ENCODE results near the gene RTL9.
A peak's percentile ranks its signal among the peaks of the same experiment; 100 is the strongest.
"Not testable (repeated sequence)": the region's sequence is repeated elsewhere in the genome, so short reads cannot be mapped to it uniquely, and the experiment has no call there.

RTL9 gene

DNA sequence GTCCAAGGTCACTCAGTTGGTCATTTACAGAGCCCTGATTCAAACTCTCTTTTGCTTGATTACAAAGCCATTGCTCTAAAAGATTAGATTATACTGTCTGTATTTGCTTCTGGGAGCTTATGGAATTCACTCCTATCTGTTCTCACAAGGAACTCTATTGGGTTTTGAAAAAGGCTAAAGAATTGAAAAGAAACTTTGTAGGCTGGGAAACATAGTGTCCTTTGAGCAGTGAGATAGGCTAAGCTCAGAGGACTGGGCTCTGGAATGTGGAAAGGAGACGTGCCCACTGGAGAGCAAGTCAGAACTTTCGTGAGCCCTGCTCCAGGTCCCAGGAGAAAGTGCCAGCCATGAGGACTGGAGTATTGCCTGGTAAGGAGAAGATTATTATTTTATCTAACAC lies at the start of gene RTL9:
Gene RTL9 (plus strand): TSS at position 301 of the 400 bp plus-strand sequence. CDS start 91,770 bp downstream, outside the sequence.
- no peak for DNase-seq (ENCODE audit: low spot score)
- FAIRE-seq: no peak

DNA sequence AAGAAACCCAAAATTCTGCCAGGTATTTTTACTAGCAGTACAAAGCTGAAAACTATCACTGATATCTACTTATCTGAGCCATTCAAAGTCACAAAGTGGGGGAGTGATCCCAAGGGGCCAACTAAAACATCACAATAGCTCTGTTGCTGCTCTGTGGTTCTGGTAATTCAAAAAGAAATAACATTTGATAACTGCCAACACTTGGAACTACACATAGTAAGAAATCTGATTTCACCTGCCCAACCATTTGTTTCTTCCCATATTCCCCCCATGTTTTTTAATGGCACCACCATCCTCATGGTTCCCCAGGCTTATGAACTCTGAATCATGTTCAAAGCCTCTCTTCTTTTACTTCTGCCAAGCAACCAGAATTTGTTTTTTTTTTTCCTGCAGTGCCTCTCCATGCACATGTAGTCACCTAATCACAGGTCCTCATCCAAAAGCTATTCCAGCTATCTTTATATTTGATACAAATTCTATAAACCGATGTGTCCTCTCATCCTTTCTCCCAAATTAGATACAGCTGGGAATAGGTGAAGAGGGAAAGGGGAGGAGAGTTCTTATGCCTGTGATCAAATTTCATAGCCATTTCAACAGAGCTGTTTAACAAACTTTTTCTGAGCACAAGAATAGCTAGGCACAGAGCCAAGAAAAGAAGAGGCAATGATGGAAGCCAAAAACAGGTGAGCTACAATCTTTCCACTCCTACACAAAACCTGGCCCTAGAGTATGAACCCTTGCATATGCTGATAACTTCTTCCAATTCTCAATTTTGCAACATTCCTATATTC lies 48.5 kb upstream of the RTL9 start:
- no peak for DNase-seq (ENCODE audit: low spot score)
- FAIRE-seq: no peak

DNA sequence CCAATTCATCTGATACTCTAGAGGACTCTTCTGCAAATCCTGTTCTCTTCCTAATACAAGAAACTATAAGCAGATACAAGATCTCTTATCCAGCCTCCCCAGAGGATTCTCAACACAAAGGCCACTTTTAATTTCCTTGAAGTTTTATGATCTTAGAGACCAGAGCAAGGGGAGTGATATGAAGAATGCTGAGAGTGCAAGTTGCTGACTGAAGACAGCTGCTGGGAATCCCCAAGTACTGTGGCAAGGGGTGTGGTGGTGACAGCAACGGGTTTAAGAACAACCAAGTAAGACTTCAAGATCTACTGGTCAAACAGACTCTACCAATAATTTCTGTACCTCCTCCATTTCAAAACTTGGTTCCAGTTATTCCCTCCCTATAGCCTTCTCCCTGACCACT lies 47.8 kb upstream of the RTL9 start:
- DNase-seq (ENCODE audit: low spot score) (no peak), FAIRE-seq (no peak)

DNA sequence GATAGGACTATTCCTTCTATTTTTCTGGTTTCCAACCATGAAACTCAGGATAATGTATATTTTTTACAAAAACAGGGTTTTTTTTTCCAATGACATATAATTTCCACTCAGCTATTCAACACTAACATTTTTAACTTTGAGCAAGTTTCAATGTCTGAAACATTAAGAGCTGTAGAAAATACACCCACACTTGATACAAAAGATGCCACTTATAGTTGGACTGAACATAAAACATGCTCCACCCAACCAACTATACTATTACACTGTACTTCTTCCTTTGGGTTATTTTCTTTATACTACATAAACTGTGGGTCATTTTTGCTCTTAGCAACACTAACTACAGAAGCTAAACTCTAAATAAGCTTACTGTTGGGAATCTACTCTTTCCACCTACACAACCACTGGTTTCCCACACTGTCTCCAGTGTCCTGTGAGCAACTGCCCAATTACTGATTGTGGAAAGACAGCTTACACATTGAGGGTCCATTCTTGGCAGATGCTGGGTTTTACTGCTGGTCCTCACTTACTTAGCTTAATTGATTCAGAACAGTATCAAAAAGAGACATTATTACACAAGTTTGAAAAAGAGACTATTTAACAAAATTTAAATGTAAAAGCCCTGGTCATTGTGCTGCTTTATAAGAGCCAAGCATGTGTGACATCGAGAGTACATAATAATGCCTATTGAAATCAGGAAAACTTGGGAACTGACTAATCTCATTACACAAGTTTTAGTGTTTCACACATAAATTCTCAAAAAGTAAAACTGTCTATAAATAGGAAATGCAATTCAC lies 47.0 kb upstream of the RTL9 start:
- no peak for DNase-seq (ENCODE audit: low spot score)
- no peak for FAIRE-seq

DNA sequence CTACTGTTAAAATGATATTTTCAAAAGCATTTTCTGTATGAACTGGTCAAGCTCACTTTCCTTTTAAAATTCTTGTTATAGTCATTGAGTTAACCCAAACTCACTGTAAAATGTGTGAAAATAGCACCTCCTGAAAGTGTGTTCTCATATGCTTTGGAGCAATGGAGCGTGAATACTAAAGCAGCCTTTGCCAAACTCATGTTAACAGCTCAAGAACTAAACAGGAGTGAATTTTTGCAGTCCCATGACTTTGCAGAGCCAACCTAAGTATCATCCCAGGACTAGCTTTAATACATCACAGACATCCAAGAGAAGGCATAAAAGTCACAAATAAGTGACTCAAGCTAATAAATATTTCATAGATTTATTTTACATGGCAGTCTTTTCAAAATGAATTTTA lies 43.1 kb upstream of the RTL9 start:
- DNase-seq (ENCODE audit: low spot score) (no peak), FAIRE-seq (no peak)

DNA sequence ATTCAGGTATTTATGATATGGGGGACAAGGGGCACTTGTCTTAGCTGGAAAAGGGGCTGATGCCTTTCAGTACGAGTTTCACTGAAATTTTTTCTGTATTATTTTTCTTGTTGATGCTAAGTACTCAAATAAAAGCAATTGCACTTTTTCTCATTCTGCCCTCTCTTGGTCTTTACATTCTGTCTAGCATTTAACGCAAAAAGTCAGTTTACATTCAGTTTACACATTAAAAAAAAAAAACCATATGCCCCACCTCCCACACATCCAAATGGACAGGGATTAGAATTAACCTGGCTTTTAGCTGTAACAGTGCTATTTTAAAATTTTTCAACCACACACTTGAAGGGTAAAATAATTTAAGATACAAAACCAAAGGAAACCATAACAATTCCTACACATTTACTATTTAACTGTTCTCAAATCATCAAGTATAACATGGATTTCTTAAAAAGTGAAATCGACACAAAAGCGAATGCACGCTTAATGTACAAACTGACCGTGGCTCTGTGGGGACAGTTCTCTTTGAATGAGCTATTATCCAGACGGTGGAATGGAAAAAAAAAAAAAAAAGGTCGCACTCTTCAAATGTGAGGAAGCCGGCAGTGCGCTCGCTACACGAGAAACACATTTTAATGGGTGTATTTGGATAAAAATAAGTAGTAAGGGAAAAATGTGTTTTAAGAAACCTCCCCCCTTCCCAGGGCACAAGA lies 42.1 kb upstream of the RTL9 start:
- no peak for FAIRE-seq
- peak; percentile 1 for DNase-seq (ENCODE audit: low spot score)

DNA sequence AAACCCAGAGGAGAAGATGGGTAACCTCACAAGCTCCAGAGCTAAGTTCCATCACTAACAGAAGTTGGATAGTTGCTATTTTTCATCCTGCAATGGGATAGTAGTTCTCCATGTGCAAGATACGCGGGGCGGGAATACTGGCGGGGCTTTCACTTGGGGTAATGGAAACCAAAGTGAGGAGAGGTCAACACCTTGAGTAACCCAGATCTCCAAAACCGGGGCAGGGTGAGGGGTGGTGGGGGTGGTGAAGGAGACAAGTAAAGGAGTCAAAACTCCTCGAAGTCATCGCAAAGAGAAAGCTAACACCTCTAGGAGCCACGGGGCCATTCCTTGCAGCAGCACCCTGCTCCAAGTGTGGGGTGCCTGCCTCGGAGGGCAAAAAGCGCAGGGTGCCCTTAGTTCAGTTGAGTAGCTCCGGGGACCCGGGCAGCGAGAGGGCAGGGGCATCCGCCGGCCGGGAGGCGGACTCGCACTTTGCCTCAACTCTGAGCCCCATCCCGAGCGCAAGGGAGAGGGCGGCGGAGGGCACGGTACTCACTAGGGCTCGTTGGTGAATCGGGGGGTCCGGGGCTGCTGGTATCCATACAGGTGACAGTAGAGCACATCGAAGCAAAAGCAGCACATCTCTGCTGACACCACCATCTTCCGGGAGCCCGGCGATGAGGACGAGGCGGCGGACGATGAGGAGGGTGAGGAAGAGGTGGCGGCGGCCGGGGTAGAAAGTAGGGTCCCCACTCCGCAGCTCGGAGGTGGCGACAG lies 41.4 kb upstream of the RTL9 start:
- FAIRE-seq (no peak), DNase-seq (ENCODE audit: low spot score) (peak; percentile 9)

DNA sequence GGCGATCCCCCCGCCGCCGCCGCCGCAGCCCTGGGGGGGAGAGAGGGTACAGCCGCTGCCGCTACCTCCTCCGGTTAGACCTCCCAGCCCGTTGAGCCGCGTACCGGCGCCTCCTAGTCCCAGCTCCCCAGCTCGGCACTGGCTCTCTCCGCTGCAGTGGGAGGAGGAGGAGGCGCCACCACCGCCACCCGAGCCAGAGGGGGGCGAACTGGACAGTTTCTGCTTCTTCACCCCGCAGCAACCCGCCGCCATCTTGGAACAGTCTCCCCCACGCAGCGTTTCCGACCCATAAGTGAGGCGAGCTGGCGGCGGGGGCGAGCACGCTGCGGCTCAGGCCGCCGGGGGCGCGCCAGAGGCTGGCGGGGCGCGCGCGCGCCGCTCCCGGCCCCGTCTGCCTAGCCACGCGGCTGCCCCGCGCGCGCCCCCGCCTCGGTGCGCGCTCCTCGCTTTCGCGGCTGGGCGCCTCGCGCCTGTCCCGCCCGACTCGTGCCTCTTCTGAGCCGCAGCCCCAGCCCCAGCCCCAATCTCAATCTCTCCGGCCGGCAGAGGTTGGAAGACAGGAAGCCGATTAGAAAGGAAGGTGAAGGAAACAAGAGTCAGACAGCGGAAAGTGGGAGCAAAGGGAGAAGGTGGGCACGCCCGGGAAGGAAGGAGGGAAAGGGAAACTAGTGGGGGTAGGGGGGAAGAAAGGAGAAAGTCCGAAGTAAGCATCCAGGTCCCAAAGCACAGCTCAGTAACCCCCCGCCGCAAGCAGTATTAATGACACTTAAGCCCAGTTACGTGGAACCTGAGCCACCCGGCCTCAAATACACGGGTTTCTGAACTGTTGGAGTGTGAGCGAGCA lies 40.6 kb upstream of the RTL9 start, which contains the start of gene AMMECR1:
Gene AMMECR1 (minus strand): TSS at position 266 of the 844 bp plus-strand sequence. CDS start 14 bp downstream, at position 252.
- no peak for FAIRE-seq
- DNase-seq (ENCODE audit: low spot score): peak; percentile 66

DNA sequence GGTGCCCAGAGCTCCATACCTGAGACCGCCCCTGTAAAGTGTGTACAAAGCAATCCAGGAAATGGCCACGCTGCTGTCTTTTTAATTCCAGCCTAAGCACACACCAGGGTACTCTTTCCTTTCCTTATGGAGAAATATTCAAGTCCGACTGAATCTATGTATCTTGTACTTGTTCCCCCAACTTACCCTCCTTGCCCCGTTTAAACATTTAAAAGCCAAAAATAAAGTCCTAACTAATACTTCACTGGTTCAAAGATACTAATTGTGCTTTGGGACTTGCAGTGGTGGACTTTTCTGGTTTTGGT lies 40.0 kb upstream of the RTL9 start:
- no peak for DNase-seq (ENCODE audit: low spot score)
- no peak for FAIRE-seq

DNA sequence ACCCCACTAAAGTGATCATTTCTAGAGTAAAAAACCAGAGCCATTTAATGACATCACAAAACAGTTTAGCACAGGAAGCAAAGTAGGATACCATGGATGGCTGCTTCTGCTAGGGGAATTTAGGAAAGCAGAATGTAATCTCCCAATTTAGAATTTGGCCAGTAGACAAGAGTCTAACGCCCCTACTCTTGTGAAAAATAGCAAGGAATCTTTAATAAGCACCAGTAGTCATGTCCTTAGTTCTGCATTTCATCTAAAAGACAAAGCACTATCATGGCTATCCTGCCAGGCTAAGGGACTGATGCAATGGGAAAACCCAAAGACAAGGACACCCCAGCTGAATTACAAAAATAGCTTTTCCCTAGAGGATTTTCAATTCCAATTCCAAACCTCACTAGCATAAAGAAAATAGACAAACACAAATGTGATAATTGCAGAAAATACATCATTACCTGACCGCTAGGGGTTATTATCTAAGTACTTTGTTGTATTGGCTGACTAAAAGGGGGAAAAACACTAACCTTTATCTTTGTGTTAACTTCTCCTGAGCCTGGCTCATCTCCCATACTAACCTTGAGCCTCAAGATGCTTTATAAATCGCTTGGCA lies 38.2 kb upstream of the RTL9 start:
- FAIRE-seq (no peak), DNase-seq (ENCODE audit: low spot score) (no peak)

DNA sequence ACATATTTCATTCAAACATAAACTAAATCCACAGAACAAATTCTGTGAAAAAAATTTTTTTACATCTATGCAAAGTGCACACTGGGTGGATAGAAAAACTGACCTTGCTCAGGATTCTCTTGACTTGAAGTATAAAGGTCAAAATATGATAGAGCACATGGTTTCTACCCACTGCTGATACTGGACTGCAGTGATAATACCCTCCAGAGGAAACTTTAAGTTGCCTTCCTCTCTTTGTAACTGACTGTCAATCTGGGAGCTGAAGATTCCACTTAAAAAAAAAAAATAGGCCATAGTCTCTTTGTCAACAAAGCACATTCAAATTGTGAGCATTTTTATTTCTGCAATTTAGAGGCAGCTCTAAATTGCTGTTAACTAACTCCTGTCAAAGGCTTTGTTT lies 37.6 kb upstream of the RTL9 start:
- FAIRE-seq (no peak), DNase-seq (ENCODE audit: low spot score) (no peak)

DNA sequence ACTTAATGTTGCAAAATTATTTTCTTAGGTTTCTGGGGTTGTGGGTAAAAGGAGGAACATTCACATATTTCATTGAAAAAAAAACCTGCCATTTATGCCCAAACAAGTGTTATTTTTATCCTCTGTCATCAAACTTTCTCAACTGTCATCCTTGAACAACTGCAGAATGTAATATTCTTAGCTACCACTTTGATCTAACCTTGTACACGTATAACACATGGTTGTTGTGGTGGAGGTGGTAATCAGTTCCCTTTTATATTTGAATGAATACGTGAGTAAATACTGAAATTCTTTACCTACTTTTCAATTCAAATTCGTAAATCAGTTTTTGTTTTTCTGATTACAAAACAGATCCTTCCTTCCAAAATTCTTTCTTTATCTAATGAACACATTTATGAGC lies 37.0 kb upstream of the RTL9 start:
- FAIRE-seq: no peak

DNA sequence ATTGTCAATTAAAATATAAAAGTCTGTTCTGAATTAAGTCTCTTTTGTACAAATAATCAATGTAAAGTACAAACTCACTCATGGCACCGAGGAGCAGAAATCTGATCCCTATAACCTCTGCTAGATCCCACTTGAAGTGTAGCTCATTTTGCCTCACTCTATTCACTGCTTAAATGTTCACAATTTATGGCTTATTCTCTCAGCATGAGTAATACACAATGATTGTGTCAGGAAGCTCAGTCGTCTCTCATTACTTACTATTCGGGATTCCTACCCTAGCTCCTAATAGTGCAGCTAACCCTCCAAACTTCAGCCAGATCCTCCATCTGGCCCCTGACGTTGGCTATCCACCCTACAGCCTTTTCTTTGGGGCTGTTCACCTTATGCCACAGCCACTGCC lies 36.0 kb upstream of the RTL9 start:
- FAIRE-seq (no peak), DNase-seq (ENCODE audit: low spot score) (peak; percentile 0)

More for the DNA sequence above, 37.0 kb upstream of the RTL9 start:
- no peak for DNase-seq (ENCODE audit: low spot score)

DNA sequence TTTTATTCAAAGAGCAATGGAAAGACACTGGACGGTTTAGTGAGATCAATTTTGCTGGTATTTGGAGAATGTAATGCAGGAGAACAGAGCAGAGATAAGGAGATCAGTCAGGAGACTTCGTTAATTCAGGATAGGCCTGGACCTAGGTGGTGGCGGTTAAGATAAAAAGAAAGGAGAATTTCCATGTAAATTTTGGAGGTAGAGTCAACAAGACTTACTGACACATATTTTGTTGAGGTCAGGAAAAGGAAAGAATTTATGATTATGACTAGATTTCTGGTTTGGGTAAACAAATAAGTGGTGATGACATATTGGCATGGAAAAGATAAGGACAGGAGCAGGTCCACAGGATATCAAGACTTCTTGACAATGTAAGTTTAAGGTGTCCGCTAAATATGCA lies 31.9 kb upstream of the RTL9 start:
- no peak for FAIRE-seq
- DNase-seq (ENCODE audit: low spot score): no peak

DNA sequence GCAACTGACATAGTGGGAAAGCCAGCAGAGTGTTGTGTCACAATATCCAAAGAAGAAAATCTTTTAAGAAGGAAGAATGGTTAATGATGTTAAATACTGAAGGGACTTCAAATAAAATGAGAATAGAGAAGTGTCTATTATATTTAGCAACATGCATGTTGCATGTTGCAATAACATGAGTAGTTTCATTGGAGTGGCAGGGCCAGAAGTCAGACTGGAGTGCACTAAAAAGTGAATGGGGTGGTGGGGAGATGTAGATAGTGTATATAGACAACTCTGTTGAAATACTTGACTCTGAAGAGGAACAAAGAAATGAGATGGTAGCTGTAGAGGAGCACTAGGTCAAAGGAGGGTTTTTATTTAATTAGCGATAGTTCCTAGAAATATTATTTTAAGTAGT lies 31.3 kb upstream of the RTL9 start:
- DNase-seq (ENCODE audit: low spot score) (no peak), FAIRE-seq (no peak)

DNA sequence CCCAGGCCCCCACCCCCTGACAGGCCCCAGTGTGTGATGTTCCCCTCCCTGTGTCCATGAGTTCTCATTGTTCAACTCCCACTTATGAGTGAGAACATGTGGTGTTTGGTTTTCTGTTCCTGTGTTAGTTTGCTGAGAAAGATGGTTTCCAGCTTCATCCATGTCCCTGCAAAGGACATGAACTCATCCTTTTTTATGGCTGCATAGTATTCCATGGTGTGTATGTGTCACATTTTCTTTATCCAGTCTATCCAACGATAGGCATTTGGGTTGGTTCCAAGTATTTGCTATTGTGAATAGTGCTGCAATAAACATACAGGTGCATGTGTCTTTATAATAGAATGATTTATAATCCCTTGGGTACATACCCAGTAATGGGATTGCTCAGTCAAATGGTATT lies 30.0 kb upstream of the RTL9 start:
- not testable (repeated sequence) for DNase-seq (ENCODE audit: low spot score); FAIRE-seq

DNA sequence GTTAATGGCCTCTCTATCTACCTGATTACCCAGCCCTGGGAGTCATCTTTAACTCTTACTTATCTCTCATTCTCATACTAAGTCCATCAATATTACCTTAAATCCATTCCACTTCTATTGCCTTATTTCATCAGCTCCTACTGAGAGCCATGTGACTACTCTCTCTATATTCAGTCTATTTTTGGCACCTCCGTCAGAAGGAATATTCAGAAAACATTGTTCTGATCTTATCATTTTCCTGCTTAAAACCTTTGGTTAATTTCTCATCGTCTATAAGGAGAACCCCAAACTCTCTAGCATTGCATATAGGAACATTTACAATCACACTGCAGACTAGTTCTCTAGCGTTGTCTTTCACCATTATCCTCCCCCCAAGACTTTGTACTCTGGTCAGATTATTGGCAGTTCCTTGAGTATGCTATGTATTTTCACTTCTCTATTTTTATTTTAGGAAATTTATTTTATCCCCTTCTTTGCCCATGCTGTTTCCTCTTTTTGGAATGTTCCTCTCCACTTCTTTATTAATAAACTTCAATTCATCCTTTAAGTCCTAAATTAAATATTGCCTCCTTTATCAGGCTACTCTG lies 27.1 kb upstream of the RTL9 start:
- DNase-seq (ENCODE audit: low spot score): no peak
- no peak for FAIRE-seq

DNA sequence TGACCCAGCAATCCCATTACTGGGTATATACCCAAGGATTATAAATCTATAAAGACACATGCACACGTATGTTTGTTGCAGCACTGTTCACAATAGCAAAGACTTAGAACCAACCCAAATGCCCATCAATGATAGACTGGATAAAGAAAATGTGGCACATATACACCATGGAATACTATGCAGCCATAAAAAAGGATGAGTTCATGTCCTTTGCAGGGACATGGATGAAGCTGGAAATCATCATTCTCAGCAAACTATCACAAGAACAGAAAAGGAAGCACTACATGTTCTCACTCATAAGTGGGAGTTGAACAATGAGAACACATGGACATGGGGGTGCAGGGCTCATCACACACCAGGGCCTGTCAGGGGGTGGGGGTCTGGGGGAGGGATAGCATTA lies 25.2 kb upstream of the RTL9 start:
- FAIRE-seq: not testable (repeated sequence)

DNA sequence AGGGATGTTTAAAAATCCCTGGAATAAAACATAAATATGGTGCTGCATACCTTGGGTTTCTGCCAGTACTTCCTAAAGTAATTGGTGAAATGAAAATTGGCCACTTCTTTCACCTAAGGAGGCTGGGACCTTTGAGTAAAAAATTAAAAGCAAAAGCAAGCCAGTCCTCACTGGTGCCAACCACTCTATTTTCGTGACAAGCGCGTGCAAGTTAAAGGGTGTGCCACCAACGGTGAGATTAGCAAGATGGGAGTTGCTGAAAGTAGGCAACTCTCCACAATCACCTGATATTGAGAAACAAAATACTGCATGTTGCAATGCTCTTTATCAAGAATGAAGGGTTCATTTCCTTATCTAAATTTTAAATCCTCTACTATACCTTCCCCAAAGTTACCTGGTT lies 19.7 kb upstream of the RTL9 start:
- FAIRE-seq (no peak), DNase-seq (ENCODE audit: low spot score) (no peak)

More for the DNA sequence above, 25.2 kb upstream of the RTL9 start:
- not testable (repeated sequence) for DNase-seq (ENCODE audit: low spot score)

Data from urothelium cell line (cell line).